Globus pallidus (tissue), 1 donor: ENCODE results near the gene SMIM26.
"Not testable (repeated sequence)": the region's sequence is repeated elsewhere in the genome, so short reads cannot be mapped to it uniquely, and the experiment has no call there.

Experiments used
- DNase-seq: peaks from one replicate; pipeline ENCODE4 v3.0.0-alpha.2; 2015; ENCODE audit warnings: low spot score

The SMIM26 gene, protein sequence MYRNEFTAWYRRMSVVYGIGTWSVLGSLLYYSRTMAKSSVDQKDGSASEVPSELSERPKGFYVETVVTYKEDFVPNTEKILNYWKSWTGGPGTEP

DNA sequence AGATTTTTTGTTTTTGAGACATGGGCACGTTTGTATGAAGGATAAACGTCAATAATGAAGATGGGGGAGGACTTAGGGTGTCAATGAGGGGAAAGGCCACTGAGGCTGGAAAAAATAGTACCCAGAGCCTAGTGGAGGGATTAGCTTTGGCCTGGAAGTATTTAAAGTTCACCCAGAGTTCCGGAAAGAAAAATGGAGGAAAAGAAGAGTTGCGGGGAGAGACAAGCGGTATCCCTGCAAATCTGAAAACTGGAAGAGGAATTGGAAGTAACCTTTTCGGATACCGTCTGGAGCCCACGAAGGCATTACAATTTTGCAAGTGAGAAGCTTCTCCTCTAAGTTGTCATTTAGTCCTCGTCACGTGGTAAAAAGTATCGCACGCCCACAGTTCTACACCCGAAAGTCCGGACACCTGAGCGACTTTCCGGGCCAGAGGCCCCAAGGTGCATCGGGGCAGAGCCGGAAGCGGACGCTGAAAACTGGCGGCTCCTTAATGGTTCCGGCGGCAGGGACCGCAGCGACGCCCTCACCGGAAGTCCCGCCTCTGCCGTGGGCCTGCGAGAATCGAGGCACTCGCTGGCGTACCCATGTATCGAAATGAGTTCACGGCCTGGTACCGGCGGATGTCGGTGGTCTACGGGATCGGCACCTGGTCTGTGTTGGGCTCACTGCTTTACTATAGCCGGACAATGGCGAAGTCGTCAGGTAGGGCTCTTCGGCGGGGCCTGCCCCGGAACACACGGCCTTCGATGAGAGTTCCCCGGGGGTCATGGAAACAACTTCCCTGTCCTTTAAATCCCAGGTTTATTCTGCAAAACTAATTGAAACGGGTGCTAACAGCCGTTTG lies at the start of gene SMIM26:
Gene SMIM26, plus strand, starts transcription at position 541 of the 847 bp plus-strand sequence. Its CDS starts 47 bp downstream, at position 588.
- peak; percentile 83 for DNase-seq

DNA sequence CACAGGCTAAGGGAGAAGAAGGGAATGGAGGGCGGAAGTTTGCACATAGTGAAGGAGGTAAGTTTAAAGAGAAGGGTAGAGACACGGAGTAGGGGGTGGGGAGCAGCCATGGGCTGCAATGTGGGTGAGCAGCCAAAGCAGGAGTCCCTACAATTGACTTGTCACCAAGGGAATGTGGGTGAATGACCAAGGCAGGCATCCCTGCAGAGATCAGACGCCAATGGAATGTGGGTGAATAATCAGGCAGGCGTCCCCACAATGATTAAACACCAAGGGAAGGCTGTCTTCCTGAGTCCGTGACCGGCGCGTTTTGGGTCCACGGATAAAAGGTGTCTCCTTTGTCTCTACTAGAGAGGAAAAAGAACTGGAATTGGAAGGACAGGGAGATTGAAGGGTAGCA lies 45.2 kb upstream of the SMIM26 start:
- DNase-seq: not testable (repeated sequence)

DNA sequence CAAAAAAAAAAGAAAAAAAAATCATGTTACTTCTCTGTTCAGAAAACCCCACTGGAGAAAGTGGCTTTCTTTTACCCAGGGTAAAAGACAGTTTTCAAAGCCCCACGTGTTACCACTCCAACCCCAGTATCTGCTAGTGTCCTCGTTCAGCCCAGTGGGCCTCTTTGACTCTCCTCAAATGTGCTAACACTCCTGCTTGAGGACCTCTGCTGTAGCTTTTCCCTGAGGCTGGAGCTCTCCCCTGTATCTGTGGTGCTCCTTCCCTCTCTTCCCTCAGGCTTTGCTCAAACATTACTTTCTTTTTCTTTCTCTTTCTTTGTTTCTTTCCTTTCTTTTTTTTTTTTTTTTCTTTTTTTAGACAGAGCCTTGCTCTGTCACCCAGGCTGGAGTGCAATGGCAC lies 44.2 kb upstream of the SMIM26 start:
- DNase-seq: no peak

DNA sequence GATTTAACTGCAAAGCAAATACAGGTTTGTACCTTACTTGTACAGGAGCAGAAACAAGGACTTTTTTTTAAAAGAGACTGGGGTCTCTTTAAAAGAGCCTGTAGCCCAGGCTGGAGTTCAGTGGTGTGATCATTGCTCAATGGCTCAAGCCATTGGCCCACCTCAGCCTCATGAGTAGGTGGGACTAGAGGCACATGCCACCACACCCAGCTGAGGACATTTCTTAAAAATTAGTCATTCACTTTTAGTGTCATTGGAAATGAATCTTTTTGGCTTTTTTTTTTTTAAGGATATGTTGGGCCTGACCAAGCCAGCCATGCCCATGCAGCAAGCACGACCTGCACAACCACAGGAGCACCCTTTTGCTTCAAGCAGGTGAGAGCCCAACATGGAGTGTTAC lies 42.6 kb upstream of the SMIM26 start:
- DNase-seq: no peak

DNA sequence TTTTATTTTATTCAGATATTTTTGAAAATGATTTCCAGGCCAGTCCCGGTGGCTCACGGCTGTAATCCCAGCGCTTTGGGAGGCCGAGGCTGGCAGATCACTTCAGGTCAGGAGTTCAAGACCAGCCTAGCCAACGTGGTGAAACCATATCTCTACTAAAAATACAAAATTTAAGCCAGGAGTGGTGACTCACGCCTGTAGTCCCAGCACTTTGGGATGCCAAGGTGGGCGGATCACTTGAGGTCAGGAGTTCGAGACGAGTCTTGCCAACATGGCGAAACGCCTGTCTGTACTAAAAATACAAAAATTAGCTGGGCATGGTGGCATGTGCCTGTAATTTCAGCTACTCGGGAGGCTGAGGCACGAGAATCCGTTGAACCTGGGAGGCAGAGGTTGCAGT lies 40.5 kb upstream of the SMIM26 start:
- DNase-seq: not testable (repeated sequence)

DNA sequence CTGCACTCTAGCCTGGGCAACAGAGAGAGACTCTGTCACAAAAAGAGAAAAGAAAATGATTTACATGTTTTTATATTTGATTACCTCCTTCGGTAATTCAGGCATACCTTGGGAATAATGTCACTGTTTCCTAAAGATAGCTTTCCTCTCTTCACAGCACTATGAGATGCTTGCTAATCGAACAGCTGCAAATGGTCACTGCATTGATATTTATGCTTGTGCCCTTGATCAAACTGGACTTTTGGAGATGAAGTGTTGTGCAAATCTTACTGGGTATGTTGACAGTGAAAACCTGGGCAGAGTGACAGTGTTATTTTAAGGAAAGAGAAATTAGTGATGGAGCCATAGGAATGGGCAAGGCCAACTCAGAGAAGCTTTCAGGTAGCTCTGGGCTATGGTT lies 39.9 kb upstream of the SMIM26 start:
- DNase-seq: no peak

DNA sequence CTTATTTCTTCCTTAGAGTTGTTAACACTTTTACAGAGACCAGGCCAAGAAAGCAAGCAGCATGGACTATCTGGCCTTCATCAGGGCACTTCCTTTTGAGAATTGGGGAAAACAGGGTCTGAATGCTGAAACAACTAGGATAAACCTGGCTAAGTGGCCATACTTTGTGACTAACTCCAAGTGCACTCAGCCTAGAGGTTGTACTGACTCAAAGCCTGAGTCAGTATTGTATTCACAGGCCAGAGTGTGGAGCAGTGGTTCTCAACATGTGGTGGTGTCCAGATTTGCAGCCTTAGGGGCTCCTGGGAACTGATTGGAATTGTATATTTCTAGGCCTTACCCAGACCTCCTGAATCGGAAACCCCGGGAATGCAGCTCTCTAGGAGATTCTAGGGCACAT lies 39.4 kb upstream of the SMIM26 start:
- no peak for DNase-seq

DNA sequence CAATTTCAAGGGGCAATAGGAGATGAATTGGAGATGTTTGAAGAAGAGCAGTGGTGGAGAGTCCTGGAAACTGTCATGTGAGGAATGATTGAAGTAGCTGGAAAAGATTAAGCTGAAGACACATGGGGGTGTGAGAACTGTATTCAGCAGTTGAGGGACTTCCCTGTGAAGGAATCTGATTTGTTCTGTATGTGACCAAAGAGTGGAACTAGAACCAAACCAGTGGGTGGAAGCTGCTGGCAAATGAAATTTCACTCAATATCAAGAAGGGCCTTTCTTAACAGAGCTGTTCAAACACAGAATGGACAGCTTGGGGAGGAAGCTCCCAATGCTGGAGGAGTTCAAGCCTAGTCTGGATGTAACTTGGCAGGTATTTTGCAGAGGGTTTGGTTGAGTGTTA lies 38.2 kb upstream of the SMIM26 start:
- DNase-seq: no peak

DNA sequence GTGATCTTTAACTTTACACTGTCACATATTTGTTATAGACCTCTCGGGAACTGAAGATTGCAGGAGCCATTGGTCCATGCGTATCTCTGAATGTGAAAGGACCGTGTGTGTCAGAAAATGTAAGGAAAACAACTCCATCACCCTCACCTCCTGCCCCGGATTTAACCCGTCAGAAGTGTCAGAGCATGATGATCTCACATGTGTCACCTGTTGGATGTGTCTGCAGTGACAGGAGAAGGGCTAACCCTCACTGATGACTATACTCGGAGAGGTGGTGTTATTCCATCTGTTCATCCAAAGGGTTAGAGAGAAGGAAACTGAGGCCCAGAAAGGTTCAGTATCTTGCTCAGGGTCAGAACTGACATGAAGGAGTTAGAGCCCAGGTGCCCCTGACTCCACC lies 34.6 kb upstream of the SMIM26 start:
- DNase-seq: no peak

DNA sequence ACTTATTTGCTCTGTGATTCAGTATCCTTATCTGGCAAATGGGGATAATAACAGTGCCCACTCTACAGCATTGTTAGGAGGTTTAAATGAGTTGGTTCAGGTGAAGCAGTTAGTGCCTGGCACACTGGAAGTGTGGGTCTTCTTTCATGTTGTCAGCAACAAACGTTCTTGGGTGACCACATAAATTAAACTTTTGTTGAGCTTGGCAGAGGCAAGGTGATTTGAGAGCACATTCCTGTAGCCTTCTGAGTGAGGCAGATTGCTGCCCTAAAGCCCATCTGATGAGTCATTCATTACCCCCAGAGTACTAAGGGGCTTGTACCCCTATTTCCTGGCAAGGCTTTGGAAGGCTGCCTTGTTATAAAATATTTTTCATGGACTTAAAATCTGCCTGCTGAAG lies 33.7 kb upstream of the SMIM26 start:
- no peak for DNase-seq

DNA sequence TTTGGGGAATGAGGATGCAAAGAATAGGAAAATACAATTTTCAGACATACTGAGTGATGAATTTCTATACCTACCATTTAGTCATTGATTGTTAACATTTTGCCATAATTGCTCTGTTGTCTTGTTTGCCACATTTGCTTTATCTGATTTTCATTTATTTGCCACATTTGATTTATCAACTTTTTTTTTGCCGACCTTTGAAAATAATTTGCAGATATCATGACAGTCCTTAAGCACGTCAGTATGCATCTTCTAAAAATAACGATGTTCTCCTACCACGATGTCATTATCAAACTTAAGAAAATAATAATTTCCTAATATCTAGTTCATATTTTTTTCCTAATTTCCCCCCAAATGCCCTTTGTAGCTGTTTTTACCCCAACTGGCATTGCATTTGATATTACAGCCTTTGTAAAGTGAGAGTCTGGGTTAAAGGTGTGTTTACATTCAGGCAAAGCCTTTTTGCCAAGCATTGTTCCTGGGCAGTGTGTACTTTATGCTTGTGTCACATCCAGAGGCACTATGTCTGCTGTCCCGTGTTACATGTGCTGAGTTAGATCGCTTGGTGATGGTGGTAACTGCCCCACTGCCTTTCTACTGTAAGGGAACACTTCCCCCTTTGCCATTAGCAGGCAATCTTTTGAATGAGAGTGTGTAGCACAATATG lies 33.1 kb upstream of the SMIM26 start:
- no peak for DNase-seq

DNA sequence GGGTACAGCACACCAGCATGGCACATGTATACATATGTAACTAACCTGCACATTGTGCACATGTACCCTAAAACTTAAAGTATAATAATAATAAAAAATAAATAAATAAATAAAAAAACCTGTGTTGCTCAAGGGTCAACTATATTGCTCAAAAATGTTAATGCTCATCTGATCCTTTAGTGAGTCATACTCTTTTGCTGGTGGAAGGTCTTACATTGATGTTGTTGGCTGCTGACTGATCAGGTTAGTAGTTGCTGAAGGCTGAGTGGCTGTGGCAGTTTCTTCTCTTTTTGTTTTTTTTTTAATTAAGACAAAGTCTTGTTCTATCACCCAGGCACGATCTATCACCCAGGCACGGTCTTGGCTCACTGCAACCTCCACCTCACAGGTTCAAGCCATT lies 29.6 kb upstream of the SMIM26 start:
- DNase-seq: no peak

DNA sequence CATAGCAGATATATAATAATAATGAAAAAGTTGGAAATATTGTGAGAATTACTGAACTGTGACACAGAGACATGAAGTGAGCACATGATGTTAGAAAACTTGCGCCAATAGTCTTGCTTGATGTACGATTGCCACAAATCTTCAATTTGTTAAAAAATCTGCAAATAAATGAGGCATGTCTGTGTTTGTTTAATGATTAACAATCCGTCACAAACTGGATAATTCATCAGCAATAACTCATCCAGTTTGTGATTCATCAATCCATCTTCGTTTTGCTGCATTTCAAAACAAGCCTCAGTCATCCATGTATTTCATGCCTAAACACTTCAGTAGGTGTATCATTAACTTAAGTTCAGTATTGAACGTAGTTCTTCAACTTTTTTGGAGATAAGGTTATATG lies 25.5 kb upstream of the SMIM26 start:
- DNase-seq: no peak

DNA sequence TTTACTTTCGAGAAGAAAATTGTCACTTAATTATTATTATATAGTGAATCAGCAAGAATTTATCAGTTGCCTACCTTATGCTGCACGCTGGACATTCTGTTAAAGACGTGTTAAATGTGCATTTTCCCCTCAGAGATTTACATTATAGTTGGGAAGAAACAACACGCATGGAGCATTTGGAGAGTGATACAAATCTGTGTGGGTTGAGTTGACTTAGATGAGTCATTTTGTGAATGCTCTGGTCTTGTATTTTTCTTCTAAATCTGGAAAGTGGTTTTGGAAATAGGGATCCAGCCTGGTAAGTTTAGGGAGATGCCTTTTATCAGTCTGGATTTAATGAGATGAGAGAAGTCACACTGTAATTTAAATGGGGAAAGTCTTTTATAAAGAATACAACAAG lies 24.0 kb upstream of the SMIM26 start:
- no peak for DNase-seq

DNA sequence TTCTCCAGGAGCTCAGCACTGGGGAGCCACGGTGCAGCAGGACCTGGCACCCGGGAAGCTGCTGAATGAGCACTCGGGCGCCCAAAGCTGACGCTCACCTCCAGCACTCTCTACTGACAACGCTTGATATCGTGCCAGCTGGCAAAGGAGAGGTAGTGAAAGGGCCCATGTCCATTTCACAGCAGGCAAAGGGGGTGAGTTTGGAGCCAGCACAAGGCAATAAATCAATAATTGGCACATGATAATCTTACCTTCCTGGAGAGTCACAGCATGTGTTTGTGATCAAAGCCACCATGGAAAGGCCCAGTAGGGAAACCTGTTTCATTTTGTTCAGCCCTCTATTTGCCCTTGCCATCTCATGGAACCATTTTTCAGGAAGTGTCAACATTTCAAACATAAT lies 23.3 kb upstream of the SMIM26 start:
- no peak for DNase-seq

DNA sequence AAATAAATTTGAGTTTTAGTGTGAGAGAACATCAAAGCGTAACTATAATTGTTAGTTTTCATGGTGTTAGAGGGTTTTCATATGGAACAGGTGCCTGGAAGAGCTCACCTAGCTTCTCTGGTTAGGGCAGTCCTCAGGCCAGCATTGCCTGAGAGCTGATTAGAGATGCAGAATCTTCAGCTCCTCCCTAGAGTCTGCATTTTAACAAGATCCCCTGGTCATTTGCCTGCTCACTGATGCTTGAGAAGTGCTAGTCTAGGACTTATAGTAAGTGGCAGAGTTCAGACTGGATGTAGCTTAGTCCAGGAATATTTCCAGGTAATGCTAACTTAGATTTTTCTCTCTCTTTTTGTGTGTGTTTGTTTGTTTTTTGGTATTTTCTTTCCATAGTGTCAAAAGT lies 21.7 kb upstream of the SMIM26 start:
- DNase-seq: no peak

DNA sequence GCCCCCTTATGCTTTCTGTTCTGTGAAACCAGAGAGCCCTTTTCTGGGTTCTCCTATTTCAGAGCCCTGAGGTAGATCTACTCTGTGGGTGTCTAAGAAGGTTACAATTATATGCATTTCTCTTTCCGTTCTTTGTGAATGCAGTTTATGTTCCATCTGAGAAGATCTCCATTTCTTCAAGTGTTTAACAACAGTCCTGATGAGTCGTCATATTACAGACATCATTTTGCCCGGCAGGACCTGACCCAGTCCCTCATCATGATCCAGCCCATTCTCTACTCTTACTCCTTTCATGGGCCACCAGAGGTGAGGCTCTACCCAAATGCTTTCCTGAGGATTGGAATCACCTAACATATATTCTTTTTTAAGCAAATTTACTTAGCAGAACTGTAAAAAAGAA lies 18.8 kb upstream of the SMIM26 start:
- DNase-seq: no peak

DNA sequence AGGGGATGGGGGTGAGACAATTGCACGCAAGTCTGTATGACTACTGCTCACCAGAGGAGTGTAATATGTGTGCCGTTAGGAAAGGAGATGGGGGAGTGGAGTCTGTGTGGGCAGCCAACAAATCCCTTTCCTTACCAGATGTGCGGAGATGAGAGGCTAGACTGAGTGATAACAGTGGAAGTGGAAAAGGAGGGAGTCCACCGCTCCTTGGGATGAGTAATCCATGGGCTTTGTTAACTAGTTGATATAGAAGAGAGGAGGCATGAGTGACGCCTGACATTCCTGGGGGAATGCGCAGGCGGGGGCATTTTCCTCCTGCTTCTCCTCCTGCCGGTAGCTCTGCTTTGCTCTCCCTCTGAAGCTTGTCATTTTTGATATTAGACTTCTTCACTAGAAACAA lies 13.5 kb upstream of the SMIM26 start:
- no peak for DNase-seq

DNA sequence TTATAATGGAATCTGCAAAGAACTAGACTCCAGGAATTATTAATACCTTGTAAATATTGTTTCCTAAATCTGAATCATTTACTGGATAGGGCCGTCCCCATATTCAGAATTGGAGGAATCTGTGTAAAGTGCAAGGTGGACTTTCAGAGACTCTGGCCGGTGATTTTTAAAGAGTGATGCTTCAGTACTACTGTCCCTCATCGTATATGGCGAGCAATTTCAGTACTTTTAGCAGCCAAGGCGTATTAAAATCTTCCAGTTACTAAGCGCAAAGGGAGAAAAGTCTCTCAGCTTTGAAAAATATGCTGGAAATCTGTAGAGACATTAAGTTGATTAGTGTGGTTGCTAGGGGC lies 483 bp downstream of the SMIM26 start:
- no peak for DNase-seq

DNA sequence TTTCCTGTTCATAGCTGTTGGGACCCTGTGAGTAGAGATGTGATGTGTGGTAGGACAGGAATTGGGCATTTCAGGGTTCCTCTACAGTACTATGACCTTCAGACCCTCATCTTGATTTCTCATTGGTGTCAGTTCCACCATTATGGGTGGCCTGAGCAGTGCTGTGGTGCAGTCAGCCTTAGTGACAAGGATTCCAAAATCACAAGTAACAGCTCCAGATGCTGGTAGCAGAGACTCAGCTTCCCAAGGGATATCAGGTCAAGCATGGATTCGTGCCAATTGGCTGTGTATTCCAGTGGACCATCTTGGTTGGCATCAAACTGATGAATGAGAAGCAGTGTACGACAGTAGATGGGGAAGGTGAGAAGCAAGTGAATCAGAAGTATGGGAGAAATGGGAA lies 3.8 kb downstream of the SMIM26 start:
- DNase-seq: no peak

DNA sequence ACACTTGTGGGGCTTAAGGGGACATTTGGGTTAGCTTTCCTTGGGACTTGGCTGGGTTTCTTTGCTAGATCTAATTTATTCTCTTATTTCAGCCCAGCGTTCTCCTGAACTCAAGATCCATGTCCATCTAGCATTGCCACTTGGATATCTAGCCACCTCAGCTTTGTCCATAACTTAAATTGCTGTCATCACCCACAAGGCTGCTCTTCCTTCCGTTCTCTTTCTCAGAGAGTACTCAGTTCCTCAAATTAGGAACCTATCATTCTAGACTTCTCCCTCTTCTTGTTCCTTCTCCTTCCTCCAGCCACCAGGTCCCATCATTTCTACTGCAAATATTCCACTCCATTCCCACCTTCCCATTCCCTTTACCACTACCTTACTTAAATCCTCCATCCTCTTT lies 4.3 kb downstream of the SMIM26 start:
- no peak for DNase-seq

DNA sequence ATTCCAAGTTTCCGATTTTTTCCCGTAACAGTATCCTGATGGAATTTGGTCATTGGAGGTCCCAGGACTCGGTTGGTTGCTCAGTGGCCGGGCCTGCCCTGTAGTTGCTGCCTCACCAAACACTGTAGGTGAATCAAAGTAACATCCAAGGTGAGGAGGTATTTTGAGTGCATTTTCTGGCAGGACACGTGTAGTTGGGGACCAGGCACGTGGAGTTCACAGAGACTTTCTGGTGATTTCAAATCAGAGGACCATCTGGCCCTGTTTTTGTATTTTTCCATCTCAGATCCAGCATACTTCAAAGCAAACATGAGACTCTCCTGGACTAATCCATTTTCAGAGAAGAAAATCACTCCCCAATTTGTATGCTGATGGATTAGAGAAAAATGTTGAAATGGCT lies 10.7 kb downstream of the SMIM26 start:
- DNase-seq: no peak

DNA sequence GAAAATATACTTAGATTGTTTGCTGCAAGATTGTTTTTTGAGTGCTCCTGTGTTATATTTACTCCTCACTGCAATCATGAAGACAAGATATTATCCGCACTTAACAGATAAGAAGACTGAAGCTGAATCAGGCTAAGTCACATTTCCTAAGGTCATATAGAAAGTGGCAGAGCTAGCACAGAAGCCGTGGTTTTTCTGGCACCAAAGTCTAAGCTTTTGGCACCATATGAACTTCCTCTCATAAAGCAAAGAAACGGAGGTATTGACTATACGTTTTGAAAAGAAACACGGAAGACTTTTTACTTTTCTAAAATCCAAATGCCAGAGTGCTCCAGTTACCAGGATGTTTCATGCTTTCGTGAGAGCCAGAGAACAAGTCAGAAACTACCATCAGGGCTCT lies 11.3 kb downstream of the SMIM26 start:
- DNase-seq: no peak

DNA sequence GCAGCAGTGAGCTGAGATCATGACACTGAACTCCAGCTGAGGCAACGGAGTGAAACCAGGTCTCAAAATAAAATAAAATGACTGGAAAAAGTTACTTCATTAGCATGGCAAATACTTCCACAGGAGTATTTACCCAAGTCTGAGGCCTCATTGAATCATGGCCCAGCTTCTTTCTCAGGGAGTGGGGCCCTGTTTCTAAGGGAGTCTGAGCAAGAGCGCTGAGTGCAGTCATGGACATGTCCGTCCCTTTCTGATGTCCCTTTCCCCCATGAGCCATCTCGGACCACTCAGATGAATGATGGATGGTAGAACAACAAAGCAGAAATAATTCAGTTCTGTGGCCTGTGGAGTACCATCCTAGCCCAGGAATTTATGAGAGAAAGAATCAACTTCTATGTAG lies 12.8 kb downstream of the SMIM26 start:
- no peak for DNase-seq
